Left colon (tissue), 2 donors: ENCODE measurements around the gene B4GALNT4. TPM values are rescaled to one million over a fixed set of nuclear protein-coding genes. Genes with fewer than 3 reads are reported as not detected.
"Not testable (repeated sequence)": the region's sequence is repeated elsewhere in the genome, so short reads cannot be mapped to it uniquely, and the experiment has no call there.

ENCODE experiments used
- ATAC-seq: fragments of 200-7000 bp; cut with Tn5 transposase; one replicate; pipeline ENCODE4 v1.9.1; 2020; ENCODE audit warnings: mild to moderate bottlenecking, moderate library complexity
- DNase-seq, 2 donors: peaks; one replicate each; pipeline ENCODE4 v3.0.0-alpha.2; 2020
- intact Hi-C, 2 donors: fragments of 100-400 bp; cut with DNase I in 1 of 2; cut with micrococcal nuclease in 1 of 2; formaldehyde crosslinking; loops; one replicate each; pipeline versions ENCODE4 v1.11.2 to v1.14.0; 2022; cut with DNase I, micrococcal nuclease
- total RNA-seq, 2 donors: library from RNA; stranded (reverse); fragmentation: NEBNext Ultra II Directional; extraction: Animal tissue kit (Norgen Biotek cat#: 25700); gene quantifications; one replicate each; pipeline ENCODE4 v1.2.1, GENCODE V29; 2021
- donor health status: DM: no; HTN: no; CAD: no.
- donor health status: DM: yes; HTN: yes; CAD: no.

Gene B4GALNT4
- total RNA-seq, 2 donors from 2014 or later: 2.4 to 3.3 TPM

DNA sequence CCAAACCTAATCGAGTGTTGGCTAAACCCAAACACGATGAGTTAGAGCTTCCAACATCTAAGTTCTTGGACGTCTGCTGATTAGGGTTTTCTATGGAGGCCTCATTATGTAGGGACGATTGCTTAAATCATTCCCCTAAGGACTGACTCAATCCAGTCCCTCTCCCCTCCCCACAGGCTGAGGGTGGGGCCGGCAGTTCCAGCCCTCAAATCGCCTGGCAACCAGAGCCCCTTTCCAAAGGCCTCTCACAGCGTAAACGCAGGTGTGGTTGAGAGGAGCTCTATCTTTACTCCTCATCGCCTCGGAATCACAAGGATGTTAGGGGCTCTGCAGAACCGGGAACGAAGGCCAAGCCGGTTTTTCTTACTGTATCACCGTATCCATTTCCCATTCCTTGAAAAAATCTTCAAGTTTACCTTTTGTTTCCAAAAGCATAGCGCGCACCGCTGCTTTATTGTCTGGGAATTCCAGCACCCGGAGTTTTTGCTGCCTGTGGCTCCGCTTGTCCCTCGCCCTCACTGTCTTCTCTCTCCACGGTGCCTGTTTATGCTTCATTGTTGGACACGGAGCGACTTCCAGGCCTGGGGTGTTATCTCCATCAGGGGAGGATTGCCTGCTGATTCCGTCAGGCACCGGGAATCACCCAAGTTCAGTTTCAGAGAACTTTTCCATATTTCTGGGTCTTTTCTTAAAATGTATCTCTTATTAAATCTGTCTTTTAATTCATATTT, 34.9 kb upstream of the B4GALNT4 start:
- ATAC-seq: no peak
- intact Hi-C loops: no loop called here
- no peak for DNase-seq

DNA sequence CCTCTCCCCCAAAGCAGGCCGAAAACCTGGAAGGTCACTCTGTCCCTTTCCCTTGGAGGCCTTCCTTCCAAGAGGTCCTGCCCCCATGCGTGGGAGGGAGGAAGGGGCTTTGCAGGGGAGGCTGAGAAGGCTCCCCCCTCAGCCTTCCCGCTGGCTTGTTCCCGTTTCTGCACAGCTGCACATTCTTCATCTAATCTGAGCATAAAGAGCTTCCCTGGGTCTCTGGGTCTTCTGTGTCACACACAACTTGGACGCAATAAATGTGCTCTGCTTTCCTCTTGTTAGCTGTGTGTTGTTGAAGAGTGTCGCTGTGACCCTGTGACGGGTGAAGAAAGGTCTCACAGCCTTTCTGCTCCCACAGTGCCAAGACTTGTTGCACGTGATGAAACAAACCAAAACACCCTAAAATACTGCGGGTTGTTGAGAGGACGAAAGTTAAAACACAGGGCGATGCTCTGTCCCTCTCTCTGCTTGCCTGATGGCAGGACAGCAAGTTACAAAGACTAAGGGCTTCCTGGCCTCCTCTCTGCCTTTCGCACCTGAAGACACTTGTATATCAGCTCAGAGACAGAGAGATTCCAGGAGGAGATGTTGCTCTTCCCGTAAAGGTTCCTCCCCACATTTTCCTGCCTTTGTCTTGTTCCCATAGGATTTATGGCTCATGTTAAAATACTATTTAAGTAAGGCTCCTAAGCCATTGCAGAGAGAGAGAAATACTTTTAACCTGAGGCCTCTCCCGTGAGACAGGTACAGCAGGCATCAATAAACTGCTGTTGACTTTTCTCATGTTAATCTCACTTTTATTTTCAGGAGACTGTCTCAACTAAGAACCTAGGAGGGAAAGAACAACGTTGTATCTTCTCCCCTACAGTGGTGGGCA, 33.3 kb upstream of the B4GALNT4 start:
- intact Hi-C loops: no loop called here
- ATAC-seq (peak; percentile 85), DNase-seq (no peak)

DNA sequence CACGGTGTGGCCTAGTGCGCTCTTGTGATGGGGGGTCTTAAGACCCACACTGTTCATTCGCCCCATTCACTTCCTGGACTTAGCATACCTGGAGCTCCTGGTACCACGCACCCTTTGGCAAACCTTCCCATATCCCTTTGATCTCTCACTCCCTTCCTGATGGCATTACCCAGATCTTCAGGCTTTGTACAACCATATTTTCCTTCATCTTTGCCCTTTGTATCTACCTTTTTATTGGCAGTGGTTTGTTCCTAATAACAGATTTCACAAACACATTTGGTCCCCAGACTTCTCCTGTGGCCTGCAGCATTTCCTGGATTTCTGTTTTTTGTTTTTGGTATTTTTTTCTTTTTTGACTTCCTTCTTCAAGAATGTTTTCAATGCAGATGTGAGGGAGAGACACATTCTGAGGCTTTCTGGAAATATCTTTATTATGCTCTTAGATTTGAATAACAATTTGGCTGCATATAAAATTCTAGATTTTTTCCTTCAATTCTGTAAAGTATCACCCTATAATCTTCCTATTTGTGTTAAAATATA, 32.6 kb upstream of the B4GALNT4 start:
- DNase-seq (no peak), ATAC-seq (peak; percentile 78)
- intact Hi-C loops: no loop called here

DNA sequence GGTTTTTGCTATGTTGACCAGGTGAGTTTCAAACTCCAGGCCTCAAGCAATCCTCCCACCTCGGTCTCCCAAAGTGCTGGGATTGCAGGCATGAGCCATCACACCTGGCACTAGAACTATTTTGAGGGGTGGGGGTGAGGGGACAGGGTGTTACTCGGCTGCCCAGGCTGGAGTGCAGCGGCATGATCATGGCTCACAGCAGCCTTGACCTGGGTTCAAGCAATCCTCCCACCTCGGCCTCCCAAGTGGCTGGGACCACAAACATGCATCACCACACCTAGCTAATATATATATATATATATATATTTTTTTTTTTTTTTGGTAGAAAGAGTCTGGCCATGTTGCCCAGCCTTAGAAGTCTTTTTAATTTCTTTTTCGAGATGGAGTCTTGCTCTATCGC, 31.6 kb upstream of the B4GALNT4 start:
- intact Hi-C loops: no loop called here
- ATAC-seq: no peak

DNA sequence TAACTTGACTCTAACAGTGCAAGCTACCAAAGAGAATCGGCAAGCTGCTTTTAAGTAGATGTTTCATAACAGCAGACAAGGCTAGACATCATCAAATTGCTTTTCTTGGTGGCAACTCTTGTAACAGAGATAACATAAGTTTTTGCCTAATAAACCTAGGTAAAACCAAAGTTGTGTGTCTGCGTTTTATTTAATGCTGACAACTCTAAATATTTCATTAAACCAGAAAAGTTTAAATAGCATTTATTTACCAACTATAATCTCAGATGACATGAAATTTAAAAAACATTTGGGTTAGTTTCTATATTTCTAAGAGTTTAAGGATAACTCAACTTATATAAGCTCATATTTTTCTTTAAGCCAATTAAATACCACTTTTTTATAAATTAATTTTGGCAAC, 29.3 kb upstream of the B4GALNT4 start:
- intact Hi-C loops: no loop called here
- DNase-seq: no peak
- no peak for ATAC-seq

More for the DNA sequence above, 31.6 kb upstream of the B4GALNT4 start:
- DNase-seq: no peak

DNA sequence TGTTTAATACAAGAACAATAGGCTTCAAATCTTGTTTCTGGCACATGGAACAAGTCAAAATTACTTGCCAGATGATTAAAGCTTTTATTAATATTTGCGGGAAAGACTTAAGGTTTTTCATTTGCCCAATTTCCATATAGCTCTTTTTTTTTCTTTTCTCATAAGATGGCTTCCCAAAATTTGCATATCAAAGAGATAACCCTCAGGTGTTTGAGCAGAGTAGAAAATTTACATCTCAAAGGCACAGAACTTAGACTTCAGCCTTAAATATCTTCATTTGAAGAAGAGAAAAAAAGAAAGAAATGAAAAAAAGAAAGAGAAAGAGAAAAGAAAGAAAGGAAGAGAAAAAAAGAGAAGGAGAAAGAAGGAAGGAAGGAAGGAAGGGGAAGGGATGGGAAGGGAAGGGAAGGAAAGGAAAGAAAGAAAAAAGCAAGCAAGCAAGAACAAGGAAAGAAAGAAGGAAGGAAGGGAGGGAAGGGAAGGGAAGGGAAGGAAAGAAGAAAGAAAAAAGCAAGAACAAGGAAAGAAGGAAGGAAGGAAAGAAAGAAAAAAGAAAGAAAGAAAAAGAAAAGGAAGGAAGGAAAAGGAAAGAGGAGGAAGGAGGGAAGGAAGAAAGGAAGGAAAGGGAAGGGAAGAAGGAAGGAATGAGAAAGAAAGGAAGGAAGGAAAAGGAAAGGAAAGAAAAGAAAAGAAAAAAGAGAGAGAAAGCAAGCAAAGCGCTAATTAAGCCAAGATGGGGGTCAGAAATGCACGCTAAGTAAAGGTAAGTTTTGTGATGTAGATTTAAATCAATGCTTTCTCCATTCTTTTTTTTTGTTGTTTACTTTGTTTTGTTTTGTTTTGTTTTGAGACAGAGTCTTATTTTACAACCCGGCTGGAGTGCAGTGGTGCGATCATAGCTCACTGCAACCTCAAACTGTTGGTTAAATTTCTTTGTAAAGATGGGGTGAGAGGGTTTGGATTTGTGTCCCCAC, 28.5 kb upstream of the B4GALNT4 start:
- DNase-seq (no peak), ATAC-seq (no peak)
- intact Hi-C loops: no loop called here

DNA sequence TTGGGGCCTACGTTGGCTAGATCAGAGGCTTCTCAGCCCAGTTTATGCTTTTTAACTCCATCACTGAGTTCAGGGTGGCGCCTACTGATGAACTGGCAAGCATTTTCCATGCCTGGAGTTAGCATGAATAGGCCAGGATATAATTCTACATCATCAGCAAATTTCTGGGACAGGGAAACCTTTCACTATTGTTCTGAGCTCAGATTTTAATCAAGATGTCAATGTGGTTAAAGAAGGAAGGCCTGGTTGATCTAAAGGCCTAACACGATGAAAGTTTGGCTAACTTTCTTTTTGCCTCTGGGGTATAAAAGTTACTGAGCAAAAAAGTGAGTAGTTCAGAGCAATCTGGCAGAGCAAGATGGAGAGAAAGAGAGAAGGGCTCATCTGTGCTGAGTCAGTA, 27.0 kb upstream of the B4GALNT4 start:
- intact Hi-C loops: no loop called here
- ATAC-seq (no peak), DNase-seq (no peak)

DNA sequence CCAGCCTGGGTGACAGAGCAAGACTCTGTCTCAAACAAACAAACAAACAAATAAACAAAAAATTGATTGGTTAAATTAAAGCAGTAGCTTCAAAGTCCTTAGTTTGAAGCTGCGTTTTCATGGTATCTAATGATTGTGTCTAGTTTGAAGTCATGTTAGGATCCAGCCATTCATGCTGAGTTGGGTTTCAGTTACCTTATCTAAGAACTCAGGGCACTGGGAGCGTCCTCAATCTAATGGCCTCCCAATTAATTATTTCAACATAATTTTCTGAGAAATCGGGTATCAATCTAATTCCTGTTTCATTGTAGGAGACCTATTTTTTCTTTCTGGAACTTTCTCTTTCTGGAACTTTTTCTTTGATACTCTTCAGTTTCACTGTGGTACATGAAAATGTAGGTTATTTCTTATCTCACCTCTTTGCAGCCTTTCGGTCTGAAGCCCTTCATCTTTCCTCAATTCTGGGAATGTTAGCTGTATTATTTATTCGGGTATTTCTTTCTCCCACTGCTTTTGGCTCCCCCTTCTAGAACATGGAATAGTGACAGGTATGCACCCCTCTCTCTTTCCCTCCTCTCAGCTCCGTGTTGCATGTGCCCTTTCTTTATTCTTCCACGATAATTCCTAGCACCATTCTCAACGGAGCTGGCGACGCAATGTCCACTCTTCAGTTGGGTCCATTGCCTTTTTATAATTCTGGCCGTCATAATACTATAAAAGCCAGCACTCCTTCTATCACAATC, 24.3 kb upstream of the B4GALNT4 start:
- intact Hi-C loops: no loop called here
- ATAC-seq (no peak), DNase-seq (no peak)

DNA sequence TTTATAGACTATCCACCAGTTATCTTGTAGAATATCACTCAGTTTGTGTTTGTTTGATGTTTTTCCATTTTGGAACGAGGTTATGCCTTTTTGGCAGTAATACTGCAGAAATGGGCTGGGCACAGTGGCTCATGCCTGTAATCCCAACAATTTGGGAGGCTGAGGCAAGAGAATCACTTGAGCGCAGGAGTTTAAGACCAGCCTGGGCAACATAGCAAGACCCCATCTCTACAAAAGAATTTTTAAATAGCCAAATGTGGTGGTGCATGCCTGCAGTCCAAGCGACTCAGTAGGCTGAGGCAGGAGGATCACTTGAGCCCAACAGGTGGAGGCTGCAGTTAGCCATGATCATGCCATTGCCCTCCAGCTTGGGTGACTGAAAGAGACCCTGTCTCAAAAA, 22.8 kb upstream of the B4GALNT4 start:
- intact Hi-C loops: no loop called here
- ATAC-seq (no peak), DNase-seq (no peak)

DNA sequence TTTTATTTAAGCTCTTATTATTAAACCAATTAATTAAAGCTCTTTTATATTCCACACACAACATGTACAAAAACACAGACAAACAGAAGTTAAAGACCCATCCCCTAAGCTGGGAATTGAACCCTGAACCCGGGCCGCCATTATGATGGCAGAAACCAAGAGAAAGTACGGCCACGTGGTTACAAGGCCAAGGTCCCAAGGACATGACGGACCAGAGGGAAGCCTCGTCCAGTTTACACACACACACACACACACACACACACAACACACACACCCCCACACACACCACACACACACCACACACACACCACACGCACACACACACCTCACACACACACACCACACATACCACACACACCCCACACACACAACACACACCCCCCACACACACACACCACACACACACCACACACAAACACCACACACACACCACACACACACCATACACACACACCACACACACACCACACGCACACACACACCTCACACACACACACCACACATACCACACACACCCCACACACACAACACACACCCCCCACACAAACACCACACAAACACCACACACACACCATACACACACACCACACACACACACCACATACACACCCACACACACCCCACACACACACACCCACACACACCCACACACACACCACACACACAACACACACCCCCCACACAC, 19.9 kb upstream of the B4GALNT4 start:
- intact Hi-C loops, DNase-seq, ATAC-seq: not testable (repeated sequence)

DNA sequence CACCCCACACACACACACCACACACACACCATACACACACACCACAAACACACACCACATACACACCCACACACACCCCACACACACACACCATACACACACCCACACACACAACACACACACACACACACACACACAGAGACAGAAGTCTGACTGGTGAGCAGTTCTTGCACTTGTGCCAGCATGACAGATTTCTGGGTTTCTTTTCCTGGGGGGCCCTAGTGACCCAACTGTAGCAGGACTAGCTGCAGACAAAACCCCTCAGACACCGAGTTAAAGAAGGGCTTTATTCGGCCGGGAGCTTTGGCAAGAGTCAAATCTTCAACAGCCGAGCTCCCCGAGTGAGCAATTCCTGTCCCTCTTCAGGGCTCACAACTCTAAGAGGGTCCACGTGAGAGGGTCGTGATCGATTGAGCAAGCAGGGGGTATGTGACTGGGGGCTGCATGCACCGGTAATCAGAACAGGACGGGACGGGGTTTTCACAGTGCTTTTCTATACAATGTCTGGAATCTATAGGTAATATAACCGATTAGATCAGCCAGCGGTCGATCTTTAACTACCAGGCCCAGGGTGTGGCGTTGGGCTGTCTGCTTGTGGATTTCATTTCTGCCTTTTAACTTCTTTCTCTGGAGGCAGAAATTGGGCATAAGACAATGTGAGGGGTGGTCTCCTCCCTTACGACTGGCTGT, 19.1 kb upstream of the B4GALNT4 start:
- peak; percentile 64 for ATAC-seq
- not testable (repeated sequence) for DNase-seq
- intact Hi-C loops: loop anchor here in 1 of 2 donors (10.0 kb wide), 1 partner anchor 45 kb away; the partner anchor contains the start of gene IFITM2

DNA sequence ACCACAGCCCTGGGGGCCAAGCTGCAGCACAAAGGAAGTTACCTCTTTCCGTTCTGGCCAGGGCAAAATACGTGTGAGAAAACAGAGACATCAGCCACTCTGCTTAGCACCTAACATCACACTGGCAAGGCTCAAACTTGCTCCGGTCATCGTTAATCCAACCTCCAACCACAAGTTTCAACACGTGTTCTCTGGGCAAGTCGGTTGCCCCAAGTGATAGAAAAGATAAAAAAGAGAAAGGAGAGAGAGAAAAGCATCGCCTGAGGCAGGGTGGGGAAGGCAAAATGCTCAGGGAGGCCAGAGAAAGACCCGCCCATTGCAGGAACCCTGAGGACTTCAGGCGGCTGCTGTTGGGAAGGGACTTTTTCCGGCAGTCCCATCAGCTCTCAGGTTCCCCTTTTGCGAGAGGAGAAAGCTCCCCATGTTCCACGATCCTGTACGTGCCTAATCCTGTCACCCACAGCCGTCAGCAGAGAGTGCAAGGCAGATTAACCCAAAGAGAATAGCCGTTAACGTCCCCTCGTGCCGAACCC, 18.5 kb upstream of the B4GALNT4 start:
- no peak for DNase-seq
- intact Hi-C loops: loop anchor here in 1 of 2 donors (10.0 kb wide), 1 partner anchor 46 kb away; the partner anchor contains the start of gene IFITM2
- peak; percentile 43 for ATAC-seq

DNA sequence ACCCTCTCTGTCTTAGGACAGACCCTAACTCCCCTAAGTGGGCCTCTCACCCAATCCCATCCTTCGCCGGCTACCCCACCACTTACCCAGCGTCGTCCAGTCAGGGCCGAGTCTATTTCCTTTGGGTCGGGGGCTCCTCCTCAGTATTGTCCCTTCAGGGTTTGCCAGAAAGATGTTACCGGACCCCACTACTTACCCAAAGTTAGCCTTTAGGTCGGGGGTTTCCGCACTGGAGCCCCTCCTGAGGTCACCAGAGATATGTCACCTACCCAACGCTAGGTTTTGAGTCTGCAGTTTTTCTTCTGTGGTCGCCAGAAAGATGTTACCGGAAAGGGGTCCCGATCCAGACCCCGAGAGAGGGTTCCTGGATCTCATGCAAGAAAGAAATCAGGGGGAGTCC, 17.9 kb upstream of the B4GALNT4 start:
- ATAC-seq (no peak), DNase-seq (no peak)
- intact Hi-C loops: loop anchor here in 1 of 2 donors (10.0 kb wide), 1 partner anchor 47 kb away; the partner anchor contains the start of gene IFITM2

DNA sequence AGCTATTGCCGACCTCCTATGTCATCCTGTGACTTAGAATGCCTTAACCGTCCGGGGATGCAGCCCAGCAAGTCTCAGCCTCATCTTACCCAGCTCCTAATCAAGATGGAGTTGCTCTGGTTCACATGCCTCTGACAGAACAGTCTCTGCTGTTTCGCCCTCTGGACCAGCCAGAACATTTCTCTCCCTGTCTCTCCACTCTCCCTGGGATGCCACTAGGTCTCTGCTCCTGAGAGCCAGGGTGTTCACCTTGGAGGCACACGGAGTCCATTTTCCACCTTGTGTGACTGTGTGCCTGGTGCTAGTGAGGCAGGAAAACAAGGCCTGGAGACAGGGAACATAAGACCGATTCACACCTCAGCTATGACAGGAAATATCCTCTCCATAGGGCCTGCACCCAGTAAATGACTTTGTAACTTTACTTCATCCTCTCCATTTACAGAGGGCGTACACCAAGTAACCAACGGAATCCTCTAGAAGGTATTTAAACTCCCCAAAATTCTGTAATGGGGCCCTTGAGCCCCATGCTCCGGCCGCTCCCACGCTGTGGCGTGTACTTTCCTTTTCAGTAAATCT, 16.8 kb upstream of the B4GALNT4 start:
- intact Hi-C loops: loop anchor here in 1 of 2 donors (10.0 kb wide), 1 partner anchor 48 kb away; the partner anchor contains the start of gene IFITM2

DNA sequence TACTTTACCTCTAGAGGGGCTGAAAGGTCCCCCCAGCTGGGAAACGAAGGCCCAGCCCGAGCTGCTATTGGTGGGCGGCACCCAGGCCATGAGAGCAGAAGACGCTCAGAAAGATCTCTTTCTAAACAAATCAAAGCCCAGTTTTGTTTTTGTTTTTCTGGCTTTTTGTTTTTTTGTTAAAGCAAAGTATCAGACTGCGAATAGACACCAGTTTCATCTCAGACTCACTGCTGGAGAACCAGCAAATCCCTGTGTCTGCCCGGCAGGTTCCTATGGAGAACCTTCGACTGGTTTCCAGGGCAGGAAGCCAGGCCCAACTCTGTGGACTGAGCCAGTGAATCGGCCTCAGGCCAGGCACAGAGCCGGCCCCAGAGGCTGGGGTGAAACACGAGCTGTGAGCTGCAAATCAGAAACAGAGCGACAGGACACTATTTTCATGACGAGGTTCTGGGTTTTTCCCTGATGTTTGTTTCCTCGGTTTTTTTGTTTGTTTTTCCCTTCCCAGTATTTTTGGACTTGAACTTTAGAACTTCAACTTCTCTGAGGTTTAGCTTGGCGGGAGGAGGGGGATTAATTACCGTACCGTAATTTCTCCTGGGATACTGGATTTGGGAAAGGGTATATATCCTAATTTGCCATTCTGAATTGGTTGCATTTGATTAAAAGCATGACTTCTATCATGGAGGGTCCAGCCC, 16.0 kb upstream of the B4GALNT4 start:
- peak; percentile 66 to 82 for DNase-seq
- peak; percentile 21 for ATAC-seq
- intact Hi-C loops: loop anchor here in 1 of 2 donors (10.0 kb wide), 1 partner anchor 49 kb away; the partner anchor contains the start of gene IFITM2

More for the DNA sequence above, 16.8 kb upstream of the B4GALNT4 start:
- ATAC-seq: no peak
- no peak for DNase-seq
